Fibroblast of lung (primary cell): ENCODE data around the gene WFIKKN1. TPM values are rescaled to one million over a fixed set of nuclear protein-coding genes. Genes with fewer than 3 reads are reported as not detected.

ENCODE experiments used
- DNase-seq, 2 donors: peaks; one replicate each; pipeline versions ENCODE4 v3.0.0 to v3.0.0-alpha.2; 2010; ENCODE audit warnings: low read depth in 2 of 2
- H2AFZ ChIP-seq: 2 replicates; pipeline ENCODE4 v1.5.1; 2012; ENCODE audit warnings: low read length, control low read depth, inconsistent platforms
- H3K27ac ChIP-seq: 2 replicates; pipeline ENCODE4 v1.5.1; 2011; ENCODE audit warnings: low read length, control low read depth; ENCODE audit not compliant: insufficient read depth
- H3K27me3 ChIP-seq: 2 replicates; pipeline ENCODE4 v1.5.1; 2011; ENCODE audit warnings: mild to moderate bottlenecking, low read length; ENCODE audit not compliant: control insufficient read depth, insufficient read depth
- H3K36me3 ChIP-seq: 2 replicates; pipeline ENCODE4 v1.5.1; 2011; ENCODE audit warnings: low read length; ENCODE audit not compliant: control insufficient read depth, insufficient read depth
- H3K4me1 ChIP-seq: 2 replicates; pipeline ENCODE4 v1.5.1; 2011; ENCODE audit warnings: low read length; ENCODE audit not compliant: control insufficient read depth, insufficient read depth; ENCODE audit errors: extremely low read depth
- H3K4me2 ChIP-seq: 2 replicates; pipeline ENCODE4 v1.5.1; 2011; ENCODE audit warnings: low read length, control low read depth; ENCODE audit not compliant: insufficient read depth; ENCODE audit errors: extremely low read depth
- H3K4me3 ChIP-seq, 4 experiments: fragments of 200-600 bp in 1 of 4; sonication (generic) in 1 of 4; replicated peaks in 1 of 4; 2 replicates each; pipeline ENCODE4 v1.5.1; 2011 to 2016; ENCODE audit warnings: low read length in 4 of 4, low read depth in 3 of 4, mild to moderate bottlenecking in 3 of 4, control low read depth in 2 of 4, inconsistent platforms in 1 of 4, mixed read lengths in 1 of 4; ENCODE audit not compliant: insufficient read depth in 1 of 4; ENCODE audit errors: control extremely low read depth in 1 of 4
- H3K79me2 ChIP-seq: 2 replicates; pipeline ENCODE4 v1.5.1; 2012; ENCODE audit warnings: mild to moderate bottlenecking, low read length, inconsistent platforms; ENCODE audit not compliant: control insufficient read depth, insufficient read depth
- H3K9ac ChIP-seq: 2 replicates; pipeline ENCODE4 v1.5.1; 2011; ENCODE audit warnings: mild to moderate bottlenecking, low read length, control low read depth; ENCODE audit not compliant: insufficient read depth
- H3K9me3 ChIP-seq: 2 replicates; pipeline ENCODE4 v1.5.1; 2012; ENCODE audit warnings: low read depth, low read length; ENCODE audit not compliant: control insufficient read depth, insufficient read depth
- H4K20me1 ChIP-seq: 2 replicates; pipeline ENCODE4 v1.5.1; 2011; ENCODE audit warnings: low read length; ENCODE audit not compliant: control insufficient read depth, insufficient read depth; ENCODE audit errors: extremely low read depth
- EZH2 ChIP-seq: IDR thresholded peaks from 2 replicates; pipeline ENCODE4 v1.5.1; 2012; ENCODE audit warnings: low read length, control low read depth, mild to moderate bottlenecking; ENCODE audit errors: missing control alignments
- polyA plus RNA-seq, 2 donors: library from polyadenylated mRNA; depleted of rRNA in 1 of 2; stranded (reverse) in 1 of 2; unstranded in 1 of 2; fragments of >200 nt; gene quantifications; 2 replicates each; pipeline ENCODE4 v1.2.1, GENCODE V29; 2011 to 2012; ENCODE audit warnings: missing spikeins in 1 of 2
- total RNA-seq: library from RNA; depleted of rRNA; stranded (reverse); fragments of >200 nt; gene quantifications from 2 replicates; pipeline ENCODE4 v1.2.1, GENCODE V29; 2014
- TF ChIP-seq, protein P1 (sequence below), 2 donors: IDR thresholded peaks in 1 of 2; conservative IDR thresholded peaks in 1 of 2; 1 replicate in 1 of 2; 2 replicates in 1 of 2; pipeline ENCODE4 v1.5.1; 2011 to 2012; ENCODE audit warnings: low read length in 2 of 2, control low read depth in 1 of 2, inconsistent platforms in 1 of 2, low read depth in 1 of 2, mild to moderate bottlenecking in 1 of 2

Gene WFIKKN1
- total and polyA plus RNA-seq, 2 donors (not counting 1 experiment from before 2014, with no cell fraction given), result 0.17 TPM; not detected in 1

DNA sequence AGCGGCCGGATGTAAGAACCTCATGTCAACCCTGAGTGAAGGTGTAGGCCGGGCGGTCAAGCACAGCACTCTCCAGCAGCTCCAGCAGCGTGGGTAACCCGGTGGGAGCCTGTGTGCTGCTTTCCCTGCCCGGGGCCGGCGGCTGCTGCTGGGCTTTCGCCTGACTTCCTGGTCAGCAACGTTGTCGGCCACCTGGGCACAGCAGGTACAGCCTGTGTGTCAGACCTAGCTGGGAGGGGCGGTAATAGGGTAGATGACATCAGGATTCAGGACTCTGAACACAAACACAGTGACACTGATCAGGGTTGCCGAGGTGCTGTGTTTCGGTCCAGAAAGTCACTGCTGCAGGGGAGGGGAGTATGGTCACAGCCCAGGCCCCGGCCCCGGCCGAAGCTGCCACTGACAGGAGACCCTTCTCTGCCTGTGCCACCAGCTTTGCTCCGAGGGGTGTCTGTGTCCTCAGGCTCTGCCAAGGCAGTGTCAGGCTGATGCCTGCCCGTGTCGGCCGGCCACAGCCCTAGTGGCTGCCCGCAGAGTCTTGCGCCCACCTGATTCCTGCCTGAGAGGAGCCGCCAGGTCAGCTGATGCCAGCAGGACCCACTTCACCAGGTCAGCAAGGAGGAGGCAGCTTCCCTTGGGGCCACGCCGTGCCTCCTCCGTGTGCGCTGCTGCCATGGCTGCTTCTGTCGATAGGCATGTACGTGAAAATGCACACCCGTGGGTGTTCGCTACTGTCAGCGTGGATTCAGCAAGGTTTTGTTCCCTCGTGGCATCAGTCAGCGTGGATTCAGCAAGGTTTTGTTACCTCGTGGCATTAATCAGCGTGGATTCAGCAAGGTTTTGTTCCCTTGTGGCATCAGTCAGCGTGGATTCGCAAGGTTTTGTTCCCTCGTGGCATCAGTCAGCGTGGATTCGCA, 31.7 kb upstream of the WFIKKN1 start:
- H3K79me2 ChIP-seq, result peaks cover 7% of the 10 kb centered on the region

DNA sequence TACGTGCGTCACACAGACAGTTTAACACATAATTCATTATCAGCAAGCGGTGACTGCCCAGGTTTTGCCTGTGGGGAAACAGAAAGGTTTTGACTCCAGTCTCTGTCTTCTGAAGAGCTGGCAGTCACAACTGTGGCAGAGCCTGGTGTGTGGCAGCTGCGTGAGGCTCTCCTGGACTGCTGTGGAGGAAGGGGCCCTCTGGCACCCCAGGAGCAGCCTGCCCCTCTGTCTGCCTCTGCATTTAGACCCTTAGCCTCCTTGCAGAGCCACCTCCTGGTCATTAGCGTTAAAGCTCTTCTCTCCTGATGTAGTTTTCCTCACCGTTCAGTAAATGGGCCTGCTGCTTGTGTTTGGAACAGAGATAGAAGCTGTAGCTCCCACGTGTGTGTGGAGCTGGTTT, 30.0 kb upstream of the WFIKKN1 start:
- TF ChIP-seq, protein P1, sequence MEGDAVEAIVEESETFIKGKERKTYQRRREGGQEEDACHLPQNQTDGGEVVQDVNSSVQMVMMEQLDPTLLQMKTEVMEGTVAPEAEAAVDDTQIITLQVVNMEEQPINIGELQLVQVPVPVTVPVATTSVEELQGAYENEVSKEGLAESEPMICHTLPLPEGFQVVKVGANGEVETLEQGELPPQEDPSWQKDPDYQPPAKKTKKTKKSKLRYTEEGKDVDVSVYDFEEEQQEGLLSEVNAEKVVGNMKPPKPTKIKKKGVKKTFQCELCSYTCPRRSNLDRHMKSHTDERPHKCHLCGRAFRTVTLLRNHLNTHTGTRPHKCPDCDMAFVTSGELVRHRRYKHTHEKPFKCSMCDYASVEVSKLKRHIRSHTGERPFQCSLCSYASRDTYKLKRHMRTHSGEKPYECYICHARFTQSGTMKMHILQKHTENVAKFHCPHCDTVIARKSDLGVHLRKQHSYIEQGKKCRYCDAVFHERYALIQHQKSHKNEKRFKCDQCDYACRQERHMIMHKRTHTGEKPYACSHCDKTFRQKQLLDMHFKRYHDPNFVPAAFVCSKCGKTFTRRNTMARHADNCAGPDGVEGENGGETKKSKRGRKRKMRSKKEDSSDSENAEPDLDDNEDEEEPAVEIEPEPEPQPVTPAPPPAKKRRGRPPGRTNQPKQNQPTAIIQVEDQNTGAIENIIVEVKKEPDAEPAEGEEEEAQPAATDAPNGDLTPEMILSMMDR (conservative IDR thresholded peaks at IDR 0.05 in 1 of 2, IDR thresholded peaks at IDR 0.05 in 1 of 2; ENCODE audit: low read depth in 1 of 2, low read length in 2 of 2), result peak in 1 of 2 donors; percentile 21
- TF ChIP-seq EZH2, result no peak

More for the DNA sequence above, 31.7 kb upstream of the WFIKKN1 start:
- Histone ChIP-seq H3K9ac (no peak overlapping the region), H3K4me2 (no peak overlapping the region), H2AFZ (no peak overlapping the region), H4K20me1 (no peaks in the 10 kb centered on the region), H3K4me1 (no peaks in the 10 kb centered on the region), H3K36me3 (no peaks in the 10 kb centered on the region), H3K4me3 (no peak overlapping the region), H3K27ac (no peak overlapping the region), H3K9me3 (no peaks in the 10 kb centered on the region), H3K27me3 (no peaks in the 10 kb centered on the region)
- TF ChIP-seq, protein P1 (conservative IDR thresholded peaks at IDR 0.05 in 1 of 2, IDR thresholded peaks at IDR 0.05 in 1 of 2; ENCODE audit: low read depth in 1 of 2, low read length in 2 of 2), result no peak
- no peak for TF ChIP-seq EZH2
- DNase-seq, result no peak

DNA sequence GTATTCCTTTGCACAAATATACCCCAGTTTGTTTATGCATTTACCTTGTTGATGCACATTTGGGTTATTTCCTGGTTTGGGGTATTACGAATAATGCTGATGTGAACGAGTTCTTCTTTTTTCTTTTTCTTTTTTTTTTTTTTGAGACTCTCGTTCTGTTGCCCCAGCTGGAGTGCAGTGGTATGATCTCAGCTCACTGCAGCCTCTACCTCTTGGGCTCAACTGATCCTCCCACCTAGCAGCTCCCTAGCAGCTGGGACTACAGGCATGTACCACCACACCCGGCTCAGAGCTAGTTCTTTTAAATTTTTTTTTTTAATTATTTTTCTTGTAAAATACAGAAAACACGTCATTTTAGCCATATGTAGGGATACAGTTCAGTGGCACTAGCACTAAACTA, 26.9 kb upstream of the WFIKKN1 start:
- no peak for DNase-seq
- H3K9ac ChIP-seq, result no peak overlapping the region
- no peak overlapping the region for H3K4me3 ChIP-seq
- no peak overlapping the region for H3K4me2 ChIP-seq
- no peaks in the 10 kb centered on the region for H4K20me1 ChIP-seq
- H2AFZ ChIP-seq, result no peak overlapping the region
- no peaks in the 10 kb centered on the region for H3K27me3 ChIP-seq
- no peaks in the 10 kb centered on the region for H3K79me2 ChIP-seq
- no peak for TF ChIP-seq EZH2
- TF ChIP-seq, protein P1 (conservative IDR thresholded peaks at IDR 0.05 in 1 of 2, IDR thresholded peaks at IDR 0.05 in 1 of 2; ENCODE audit: low read depth in 1 of 2, low read length in 2 of 2), result no peak
- no peaks in the 10 kb centered on the region for H3K9me3 ChIP-seq
- no peaks in the 10 kb centered on the region for H3K4me1 ChIP-seq
- no peak overlapping the region for H3K27ac ChIP-seq
- H3K36me3 ChIP-seq, result no peaks in the 10 kb centered on the region

More for the DNA sequence above, 30.0 kb upstream of the WFIKKN1 start:
- Histone ChIP-seq H3K79me2 (peaks cover 2% of the 10 kb centered on the region), H3K36me3 (no peaks in the 10 kb centered on the region), H3K27me3 (no peaks in the 10 kb centered on the region), H3K27ac (no peak overlapping the region), H3K4me3 (no peak overlapping the region), H2AFZ (no peak overlapping the region), H3K4me1 (no peaks in the 10 kb centered on the region), H4K20me1 (no peaks in the 10 kb centered on the region), H3K9ac (no peak overlapping the region), H3K9me3 (no peaks in the 10 kb centered on the region), H3K4me2 (no peak overlapping the region)
- DNase-seq, result peak in 1 of 2 donors; percentile 12
